CD4-positive, alpha-beta T cell (primary cell): ENCODE measurements around the gene HEPN1. TPM values are rescaled to one million over a fixed set of nuclear protein-coding genes. Genes with fewer than 3 reads are reported as not detected.

ENCODE experiments used
- ATAC-seq: fragments of 200-7000 bp; cut with Tn5 transposase; one replicate; pipeline ENCODE4 v1.10.0; 2022; ENCODE audit warnings: mild to moderate bottlenecking; ENCODE audit not compliant: poor library complexity
- CTCF ChIA-PET: fragments of 350-600 bp; sonication (Branson Sonifier 250); formaldehyde crosslinking; loops from one replicate; lab custom pipeline; 2021; ENCODE audit warnings: antibody characterized with exemption, inconsistent platforms; lab: Charles Lee
- POLR2A ChIA-PET: fragments of 350-600 bp; sonication (Branson Sonifier 250); formaldehyde crosslinking; loops from one replicate; lab custom pipeline; 2021; ENCODE audit warnings: antibody characterized with exemption, inconsistent platforms; lab: Charles Lee
- DNase-seq, 14 experiments: peaks; one replicate each; pipeline ENCODE4 v3.0.0-alpha.2; 2013 to 2020; ENCODE audit warnings: mixed read lengths in 2 of 14
- H3K27ac ChIP-seq, 2 donors: one replicate each; pipeline versions ENCODE4 v1.5.1 to v1.7.0; 2013; ENCODE audit warnings: low read length in 2 of 2, low read depth in 1 of 2, mild to moderate bottlenecking in 1 of 2
- H3K27me3 ChIP-seq, 2 experiments: 1 replicate in 1 of 2; 2 replicates in 1 of 2; pipeline versions ENCODE4 v1.6.1 to v1.7.0; 2013; ENCODE audit warnings: low read length in 2 of 2, control low read depth in 1 of 2, mild to moderate bottlenecking in 1 of 2, moderate library complexity in 1 of 2; ENCODE audit not compliant: insufficient read depth in 2 of 2, control insufficient read depth in 1 of 2
- H3K36me3 ChIP-seq: one replicate; pipeline ENCODE4 v1.6.1; 2013; ENCODE audit warnings: low read length, control low read depth; ENCODE audit not compliant: insufficient read depth
- H3K4me1 ChIP-seq: one replicate; pipeline ENCODE4 v1.6.1; 2013; ENCODE audit warnings: low read length, control low read depth; ENCODE audit not compliant: insufficient read depth
- H3K4me3 ChIP-seq: one replicate; pipeline ENCODE4 v1.5.1; 2013; ENCODE audit warnings: mild to moderate bottlenecking, low read length, moderate library complexity
- H3K9me3 ChIP-seq, 2 experiments: 1 replicate in 1 of 2; 2 replicates in 1 of 2; pipeline versions ENCODE4 v1.6.1 to v1.7.0; 2013; ENCODE audit warnings: low read length in 2 of 2, mild to moderate bottlenecking in 2 of 2, control low read depth in 1 of 2, moderate library complexity in 1 of 2; ENCODE audit not compliant: control insufficient read depth in 1 of 2, insufficient read depth in 1 of 2
- H3K27ac Mint-ChIP-seq: one replicate; pipeline ENCODE4 v1.8.0; 2020; ENCODE audit warnings: mixed read lengths
- H3K27me3 Mint-ChIP-seq: one replicate; pipeline ENCODE4 v1.8.0; 2021; ENCODE audit warnings: mixed read lengths
- H3K36me3 Mint-ChIP-seq: one replicate; pipeline ENCODE4 v1.8.0; 2021; ENCODE audit warnings: low read depth, mixed read lengths
- H3K4me1 Mint-ChIP-seq: one replicate; pipeline ENCODE4 v1.8.0; 2021; ENCODE audit warnings: low read depth, mixed read lengths
- H3K4me3 Mint-ChIP-seq: one replicate; pipeline ENCODE4 v1.8.0; 2020; ENCODE audit warnings: mild to moderate bottlenecking, mixed read lengths
- H3K9me3 Mint-ChIP-seq: one replicate; pipeline ENCODE4 v1.8.0; 2020; ENCODE audit warnings: mixed read lengths
- CTCF ChIP-seq: fragments of 200-600 bp; IDR thresholded peaks from one replicate; pipeline ENCODE4 v1.8.0; 2022; ENCODE audit warnings: antibody characterized with exemption, mild to moderate bottlenecking
- intact Hi-C, 2 experiments: fragments of 100-400 bp; cut with DNase I in 1 of 2; cut with micrococcal nuclease in 1 of 2; formaldehyde crosslinking; loops; one replicate each; pipeline versions ENCODE4 v1.15.1 to v1.9.0; 2023 to 2025; cut with DNase I, micrococcal nuclease
- total RNA-seq, 174 experiments: library from RNA in 2 of 174; stranded (reverse) in 2 of 174; gene quantifications; one replicate each; pipeline ENCODE4 v1.2.3 and lab custom pipeline; 2021 to 2026

The HEPN1 gene
- total RNA-seq, 2 experiments from 2014 or later = not detected

GRCh38 chr11:124896071-124896750 lies 22.8 kb upstream of the HEPN1 start:
- no peak overlapping the region for H3K27ac Mint-ChIP-seq
- no peaks in the 10 kb centered on the region for H3K36me3 Mint-ChIP-seq
- intact Hi-C loops = no loop called here
- Histone ChIP-seq H3K4me3 (no peak overlapping the region), H3K36me3 (no peaks in the 10 kb centered on the region), H3K9me3 (no peaks in the 10 kb centered on the region), H3K4me1 (peaks cover 5% of the 10 kb centered on the region), H3K27ac (no peak overlapping the region), H3K27me3 (peaks cover 0 to 2% of the 10 kb centered on the region in 2 experiments)
- peaks cover 20% of the 10 kb centered on the region for H3K27me3 Mint-ChIP-seq
- no peaks in the 10 kb centered on the region for H3K9me3 Mint-ChIP-seq
- no peak for TF ChIP-seq CTCF
- peaks cover 14% of the 10 kb centered on the region for H3K4me1 Mint-ChIP-seq
- ChIA-PET POLR2A (no interaction called here), CTCF (no interaction called here)
- H3K4me3 Mint-ChIP-seq = no peak overlapping the region
- ATAC-seq (no peak), DNase-seq (no peak)

GRCh38 chr11:124896821-124897391 lies 22.1 kb upstream of the HEPN1 start:
- peaks cover 5% of the 10 kb centered on the region for H3K4me1 ChIP-seq
- H3K36me3 ChIP-seq = no peaks in the 10 kb centered on the region
- Mint-ChIP-seq H3K27me3 (peaks cover 26% of the 10 kb centered on the region), H3K4me3 (no peak overlapping the region), H3K36me3 (no peaks in the 10 kb centered on the region), H3K9me3 (no peaks in the 10 kb centered on the region), H3K27ac (no peak overlapping the region), H3K4me1 (peaks cover 14% of the 10 kb centered on the region)
- DNase-seq (no peak), ATAC-seq (no peak)
- peaks cover 0 to 6% of the 10 kb centered on the region in 2 experiments for H3K27me3 ChIP-seq
- H3K4me3 ChIP-seq = no peak overlapping the region
- no peak overlapping the region for H3K27ac ChIP-seq
- CTCF ChIA-PET = no interaction called here
- POLR2A ChIA-PET = no interaction called here
- no peaks in the 10 kb centered on the region for H3K9me3 ChIP-seq
- no peak for TF ChIP-seq CTCF
- intact Hi-C loops = no loop called here

GRCh38 chr11:124897674-124898262 lies 21.3 kb upstream of the HEPN1 start, which contains the start of gene ROBO4:
Gene ROBO4, minus strand, starts transcription at chr11:124897865. Its CDS starts 70 bp downstream, at chr11:124897795.
- POLR2A ChIA-PET = no interaction called here
- Mint-ChIP-seq H3K36me3 (no peaks in the 10 kb centered on the region), H3K27me3 (peaks cover 26% of the 10 kb centered on the region), H3K4me1 (peaks cover 14% of the 10 kb centered on the region), H3K4me3 (no peak within 1 kb of the TSS), H3K9me3 (no peaks in the 10 kb centered on the region), H3K27ac (no peak within 1 kb of the TSS)
- intact Hi-C loops = no loop called here
- Histone ChIP-seq H3K27ac (no peak within 1 kb of the TSS), H3K27me3 (peaks cover 0 to 6% of the 10 kb centered on the region in 2 experiments), H3K4me1 (peaks cover 5% of the 10 kb centered on the region), H3K9me3 (no peaks in the 10 kb centered on the region), H3K36me3 (no peaks in the 10 kb centered on the region), H3K4me3 (no peak within 1 kb of the TSS)
- CTCF ChIA-PET = no interaction called here
- no peak for TF ChIP-seq CTCF
- ATAC-seq (no peak), DNase-seq (no peak)
